Measurements from ENCODE around the gene UTP14C.
"Not testable (repeated sequence)": the region's sequence is repeated elsewhere in the genome, so short reads cannot be mapped to it uniquely, and the experiment has no call there.

The UTP14C gene

DNA sequence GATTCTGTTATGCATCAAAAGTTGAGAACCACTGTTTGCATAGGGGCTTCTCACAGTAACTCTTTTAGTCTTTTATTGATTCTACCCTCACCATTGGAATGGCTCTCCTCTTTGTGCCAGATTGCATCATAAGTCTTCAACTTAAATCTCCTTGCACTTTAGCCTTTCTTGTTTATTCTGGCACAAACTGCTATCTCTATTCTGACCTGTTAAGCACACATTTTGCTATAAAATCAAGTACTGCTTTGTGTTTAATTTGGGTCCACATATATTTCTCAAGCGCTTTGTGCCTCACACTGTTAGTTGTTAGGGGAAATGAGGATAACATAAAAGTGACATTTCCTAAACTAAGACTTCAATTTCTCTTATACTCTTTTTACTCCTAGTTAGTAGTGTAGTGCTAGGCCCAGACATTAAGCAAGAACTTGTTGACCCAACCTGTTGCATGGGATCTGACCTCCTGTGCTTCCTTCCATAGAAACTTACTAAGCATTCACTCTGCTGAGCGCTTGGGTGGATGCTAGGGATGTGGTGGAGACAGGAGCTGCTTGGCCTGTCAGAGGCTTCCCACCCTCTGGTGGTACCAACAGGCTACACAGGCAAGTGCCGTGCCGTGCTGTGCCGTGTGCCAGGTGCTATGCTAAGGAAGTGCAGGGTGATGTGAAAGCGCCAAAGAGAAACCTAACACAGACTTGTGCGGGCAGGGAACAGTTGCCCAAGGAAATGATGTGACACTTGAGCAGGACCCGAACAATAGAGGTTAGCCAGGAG, 1.2 kb downstream of the UTP14C start:
- H3K4me3 ChIP-seq (replicated peaks in 1 of 2; ENCODE audit: low read depth in 2 of 2, low read length in 2 of 2) = no peak overlapping the region
- no peak for DNase-seq (ENCODE audit: low read depth in 2 of 2)
- TF ChIP-seq CTCF (IDR thresholded peaks at IDR 0.05; ENCODE audit: low read depth, low read length) = no peak

- H3K4me3 ChIP-seq (replicated peaks in 1 of 2; ENCODE audit: low read depth in 2 of 2, low read length in 2 of 2) = no peak overlapping the region
- TF ChIP-seq CTCF (IDR thresholded peaks at IDR 0.05; ENCODE audit: low read depth, low read length) = no peak
- DNase-seq (ENCODE audit: low read depth in 2 of 2) = no peak
Observed at GRCh38 chr13:52026246-52026626, 1.7 kb downstream of the UTP14C start.

- TF ChIP-seq CTCF (IDR thresholded peaks at IDR 0.05; ENCODE audit: low read depth, low read length) = no peak
- no peak overlapping the region for H3K4me3 ChIP-seq (replicated peaks in 1 of 2; ENCODE audit: low read depth in 2 of 2, low read length in 2 of 2)
- DNase-seq (ENCODE audit: low read depth in 2 of 2) = no peak
Observed at GRCh38 chr13:52027832-52028231, 3.3 kb downstream of the UTP14C start.

GRCh38 chr13:52029569-52029968, 5.1 kb downstream of the UTP14C start:
- no peak for DNase-seq (ENCODE audit: low read depth in 2 of 2)
- no peak overlapping the region for H3K4me3 ChIP-seq (replicated peaks in 1 of 2; ENCODE audit: low read depth in 2 of 2, low read length in 2 of 2)
- no peak for TF ChIP-seq CTCF (IDR thresholded peaks at IDR 0.05; ENCODE audit: low read depth, low read length)

GRCh38 chr13:52030401-52030800, 5.9 kb downstream of the UTP14C start:
- not testable (repeated sequence) for DNase-seq (ENCODE audit: low read depth in 2 of 2); H3K4me3 ChIP-seq (replicated peaks in 1 of 2; ENCODE audit: low read depth in 2 of 2, low read length in 2 of 2)

DNA sequence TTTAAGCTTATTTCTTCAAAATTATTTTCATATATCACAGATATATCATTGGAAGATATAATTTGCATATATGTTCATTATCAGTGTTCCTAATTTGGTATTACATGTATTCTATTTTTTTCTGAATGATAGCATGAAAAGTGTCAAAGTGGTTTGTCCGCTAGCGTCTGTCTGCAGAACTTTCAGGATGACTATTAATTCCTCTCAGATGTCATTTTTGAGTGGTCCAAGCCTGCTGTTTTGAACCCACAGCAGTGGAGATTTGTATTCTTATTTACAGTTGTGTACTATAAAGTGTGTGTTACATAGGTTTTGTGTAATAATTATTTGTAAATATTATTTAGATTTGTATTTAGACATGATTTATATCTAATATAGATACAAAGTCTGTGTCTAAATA, 8.5 kb downstream of the UTP14C start:
- no peak overlapping the region for H3K4me3 ChIP-seq (replicated peaks in 1 of 2; ENCODE audit: low read depth in 2 of 2, low read length in 2 of 2)
- DNase-seq (ENCODE audit: low read depth in 2 of 2) = no peak
- no peak for TF ChIP-seq CTCF (IDR thresholded peaks at IDR 0.05; ENCODE audit: low read depth, low read length)

DNA sequence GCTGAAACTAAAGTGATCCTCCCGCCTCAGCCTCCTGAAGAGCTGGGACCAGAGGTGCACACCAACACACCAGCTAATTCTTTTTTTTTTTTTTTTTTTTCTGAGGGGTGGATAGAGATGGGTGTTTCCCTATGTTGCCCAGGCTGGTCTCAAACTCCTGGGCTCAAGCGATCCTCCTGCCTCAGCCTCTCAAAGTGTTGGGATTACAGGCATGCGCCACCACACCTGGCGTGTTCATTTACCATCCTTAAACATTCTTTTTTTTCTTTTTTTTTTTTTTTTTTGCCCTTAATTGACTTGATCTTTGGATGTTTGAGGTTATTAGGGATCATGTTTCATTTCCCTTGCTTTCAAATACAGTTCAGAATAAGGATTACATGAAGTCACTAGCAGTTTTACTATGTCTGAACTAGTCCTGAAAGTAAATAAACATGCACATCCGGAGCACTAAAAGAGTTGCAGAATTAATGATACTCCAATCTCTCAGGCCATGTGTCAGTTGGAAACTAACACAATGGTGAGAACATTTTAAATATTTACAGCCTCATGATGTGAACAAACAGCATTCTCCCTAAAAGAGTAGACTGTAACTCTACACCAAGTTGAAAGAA, 10.2 kb downstream of the UTP14C start:
- TF ChIP-seq CTCF (IDR thresholded peaks at IDR 0.05; ENCODE audit: low read depth, low read length) = no peak
- H3K4me3 ChIP-seq (replicated peaks in 1 of 2; ENCODE audit: low read depth in 2 of 2, low read length in 2 of 2) = no peak overlapping the region
- no peak for DNase-seq (ENCODE audit: low read depth in 2 of 2)
